DMS53 treated with DMSO at 0.1 percent for 48 hours (cell line): Measurements from ENCODE around the gene MBLAC1.

Source experiments
- DNase-seq: peaks from one replicate; lab custom pipeline; 2025; ENCODE audit not compliant: unreplicated experiment; lab: John Stamatoyannopoulos, UW

MBLAC1 gene

GRCh38 chr7:100170101-100170897 is 43.5 kb downstream of the MBLAC1 start:
- no peak for DNase-seq

DNA sequence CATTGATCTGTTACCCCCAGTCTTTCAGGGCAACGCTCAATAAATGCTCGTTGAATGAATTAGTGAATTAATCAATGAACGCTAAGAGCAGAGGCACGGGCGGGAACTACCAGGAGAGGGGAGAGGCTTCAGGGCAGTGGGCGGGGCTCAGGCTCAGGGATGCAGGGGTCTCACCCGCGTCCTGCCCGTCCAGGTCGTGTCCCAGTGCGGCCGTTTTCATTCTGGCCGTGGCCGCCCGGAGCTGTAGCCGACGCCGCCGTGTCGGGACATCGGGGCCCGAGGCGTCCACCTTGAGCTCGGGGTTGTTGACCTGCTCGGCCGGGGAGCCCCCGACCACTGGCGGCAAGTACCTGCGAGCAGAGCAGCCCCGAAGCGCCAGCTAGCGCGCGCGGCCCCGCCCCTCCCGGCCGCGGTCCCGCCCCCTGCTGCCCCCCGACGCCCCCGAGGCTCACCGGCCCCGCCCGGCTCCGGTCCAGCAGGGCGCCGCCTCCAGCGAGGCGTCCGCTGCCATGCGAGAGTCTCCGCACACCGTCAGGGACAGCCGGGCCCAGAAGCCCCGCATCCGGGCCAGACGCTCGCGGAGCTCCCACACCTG is 44.4 kb downstream of the MBLAC1 start:
- no peak for DNase-seq

GRCh38 chr7:100171840-100172239 is 45.1 kb downstream of the MBLAC1 start:
- DNase-seq: no peak

GRCh38 chr7:100173806-100174495 is 47.2 kb downstream of the MBLAC1 start:
- DNase-seq: no peak

- DNase-seq: no peak
Measured at GRCh38 chr7:100174582-100174981, 47.8 kb downstream of the MBLAC1 start.

DNA sequence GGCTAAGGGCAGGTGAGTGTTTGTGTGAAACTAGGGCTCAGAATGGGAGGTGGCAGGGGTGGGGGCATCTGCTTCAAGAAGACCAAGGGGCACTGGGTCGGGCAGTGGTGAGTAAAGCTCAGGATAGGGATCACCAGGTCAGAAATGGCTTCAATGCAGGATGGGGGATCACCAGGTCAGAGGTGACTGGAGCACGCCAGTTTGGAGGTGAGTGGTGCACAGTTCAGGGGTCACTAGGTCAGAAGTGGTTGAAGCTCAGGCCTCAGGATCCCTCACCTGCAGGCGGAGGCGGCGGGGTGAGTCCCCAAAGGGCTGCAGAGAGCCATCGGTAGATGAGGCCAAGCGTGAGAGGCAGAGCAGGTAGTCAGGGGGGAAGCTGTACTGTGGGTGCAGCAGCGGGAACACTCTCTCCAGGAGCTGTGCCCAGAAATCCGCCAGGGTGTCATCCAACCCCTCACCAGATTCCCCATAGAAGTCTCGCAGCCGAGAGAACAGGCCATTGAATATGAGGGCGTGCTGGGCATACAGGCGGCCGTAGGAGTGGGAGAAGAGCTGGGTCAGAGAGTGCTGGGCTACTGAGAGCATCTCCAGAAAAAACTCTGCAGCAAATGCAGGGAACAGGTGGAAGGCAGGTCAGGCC is 48.6 kb downstream of the MBLAC1 start:
- DNase-seq: no peak

GRCh38 chr7:100176096-100177044 is 49.6 kb downstream of the MBLAC1 start:
- DNase-seq: no peak

DNA sequence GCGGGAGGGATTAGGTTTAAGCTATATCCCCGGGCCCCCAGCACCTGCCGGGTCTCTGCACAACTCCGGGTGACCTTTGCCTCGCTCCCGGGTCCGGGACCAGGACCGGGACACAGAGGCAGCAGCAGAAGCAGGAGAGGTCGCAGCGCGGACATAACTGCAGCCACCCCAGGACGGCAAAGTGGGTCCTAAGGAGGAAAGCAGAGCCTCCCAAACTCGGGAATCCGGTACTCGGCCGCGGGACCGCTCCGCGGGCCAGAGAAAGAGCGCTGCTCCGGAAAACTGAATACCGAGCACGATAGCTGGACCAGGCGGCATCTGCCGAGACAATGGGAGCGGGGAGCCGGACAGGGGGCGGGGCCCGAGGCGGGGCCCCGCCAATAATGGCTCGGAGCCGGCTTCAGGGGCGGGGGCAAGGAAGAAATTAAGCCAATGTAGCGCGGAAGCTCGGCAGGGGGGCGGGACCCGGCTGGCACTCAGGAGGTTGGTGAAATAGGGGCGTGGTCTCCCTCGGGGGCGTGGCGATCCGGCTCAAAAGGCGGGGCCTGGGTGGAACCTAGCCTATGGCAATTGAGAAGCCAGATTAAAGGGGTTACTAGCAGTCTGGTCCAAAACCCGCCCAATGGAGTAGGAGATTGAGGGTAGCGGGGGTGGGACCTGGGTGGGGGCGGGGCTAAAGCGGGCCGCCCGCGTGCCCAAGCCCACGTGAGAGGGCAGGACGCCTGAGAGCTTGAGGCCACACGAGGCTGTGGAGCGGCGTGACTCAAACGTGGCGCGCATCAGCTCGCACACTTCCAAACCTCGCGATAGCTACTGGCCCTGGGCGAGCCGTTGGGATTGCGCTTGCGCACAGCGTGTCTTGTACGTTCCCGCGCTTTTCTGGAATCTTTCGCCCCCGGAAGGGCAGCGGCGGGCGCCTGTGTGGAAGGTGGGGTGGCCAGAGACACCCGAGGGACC is 50.6 kb downstream of the MBLAC1 start, which contains the start of the genes GPC2 and STAG3:
GPC2 (minus strand) TSS at position 337 of the 957 bp plus-strand sequence; CDS start at position 155, 182 bp downstream.
STAG3 (plus strand) TSS at position 874 of the 957 bp plus-strand sequence. CDS start 2,639 bp downstream, outside the sequence.
- DNase-seq: peak; percentile 94
